ENCODE measurements around the gene ABCA13.

ABCA13 gene

DNA sequence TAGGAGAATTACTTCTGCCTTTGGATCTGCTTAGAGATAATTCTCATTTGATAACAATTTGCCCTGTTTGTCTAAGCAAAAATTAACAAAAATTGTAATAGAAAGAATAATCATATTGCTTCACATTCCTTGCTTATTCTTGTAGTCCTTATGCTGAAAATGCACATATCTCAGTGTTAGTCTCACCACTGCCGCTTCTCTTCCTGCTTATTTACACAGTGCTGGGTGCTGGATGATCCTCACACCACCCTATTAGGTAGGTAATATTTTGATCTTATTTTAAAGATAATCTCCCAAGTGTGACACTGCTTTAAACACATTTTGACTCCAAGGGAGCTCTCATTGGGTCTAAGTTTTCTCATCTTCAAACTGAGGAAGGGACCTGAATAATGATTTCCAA, 46.0 kb downstream of the ABCA13 start:
- in situ Hi-C loops (cut with HindIII; ENCODE audit: low pct_ligation_motif_present, low pct_unique_long_range_greater_than_20kb, low sequenced_read_pairs), result no loop called here

DNA sequence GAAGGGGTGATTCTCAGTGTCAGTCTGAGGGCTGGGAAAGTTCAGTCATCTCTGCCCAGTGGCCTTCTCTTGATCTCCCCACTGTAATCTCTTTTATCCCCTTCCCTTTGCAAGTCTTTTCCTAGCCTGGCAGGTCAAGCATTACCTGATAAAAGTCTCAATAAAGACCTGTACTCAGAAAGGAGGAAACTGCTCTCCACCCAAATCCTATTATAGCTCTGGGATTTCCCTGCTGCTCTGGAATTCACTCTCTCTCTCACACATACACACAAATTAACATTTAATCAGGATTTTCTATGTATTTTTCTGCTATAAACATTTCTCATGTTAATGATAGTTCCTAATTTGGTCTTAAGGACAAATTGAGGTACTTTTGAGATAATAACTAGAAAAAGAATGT, 46.5 kb downstream of the ABCA13 start:
- no peak for DNase-seq
- in situ Hi-C loops (cut with HindIII; ENCODE audit: low pct_ligation_motif_present, low pct_unique_long_range_greater_than_20kb, low sequenced_read_pairs), result no loop called here

More for the DNA sequence above, 46.0 kb downstream of the ABCA13 start:
- DNase-seq, result no peak

DNA sequence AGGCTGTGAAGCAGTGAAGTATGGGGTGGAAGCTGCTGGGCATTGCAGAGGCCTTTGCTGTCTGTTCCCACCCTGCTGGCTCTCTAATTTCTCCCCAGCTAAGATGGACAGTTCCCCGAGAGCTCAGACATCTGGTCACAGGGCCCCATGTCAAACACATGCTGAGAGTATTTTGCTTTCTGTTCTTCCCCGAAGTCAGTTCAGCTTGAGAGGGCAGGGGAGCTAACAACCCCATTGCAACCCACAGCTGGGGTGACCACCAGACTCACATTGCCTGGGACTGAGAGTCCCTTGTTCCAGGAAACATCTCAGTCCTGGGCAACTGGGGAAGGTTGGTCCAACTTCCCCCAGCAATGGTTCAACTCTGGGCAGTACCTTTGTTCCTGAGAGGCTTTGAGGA, 52.8 kb downstream of the ABCA13 start:
- in situ Hi-C loops (cut with HindIII; ENCODE audit: low pct_ligation_motif_present, low pct_unique_long_range_greater_than_20kb, low sequenced_read_pairs), result no loop called here

DNA sequence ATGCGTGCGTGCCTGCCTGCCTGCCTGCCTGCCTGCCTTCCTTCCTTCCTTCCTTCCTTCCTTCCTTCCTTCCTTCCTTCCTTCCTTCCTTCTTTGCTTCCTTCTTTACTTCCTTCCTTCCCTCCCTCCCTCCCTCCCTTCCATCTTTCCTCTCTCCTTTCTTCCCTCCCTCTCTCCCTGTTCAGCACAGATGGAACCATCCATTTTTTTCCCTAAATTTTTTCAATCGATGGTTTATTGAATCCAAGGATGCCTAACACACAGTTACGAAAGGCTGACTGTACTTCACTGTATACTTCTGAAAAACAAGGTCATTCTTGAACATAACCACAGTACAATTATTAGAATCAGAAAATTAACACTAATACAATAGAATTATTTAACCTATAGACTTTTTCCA, 53.8 kb downstream of the ABCA13 start:
- DNase-seq, result no peak
- in situ Hi-C loops (cut with HindIII; ENCODE audit: low pct_ligation_motif_present, low pct_unique_long_range_greater_than_20kb, low sequenced_read_pairs), result no loop called here

More for the DNA sequence above, 52.8 kb downstream of the ABCA13 start:
- DNase-seq, result no peak

DNA sequence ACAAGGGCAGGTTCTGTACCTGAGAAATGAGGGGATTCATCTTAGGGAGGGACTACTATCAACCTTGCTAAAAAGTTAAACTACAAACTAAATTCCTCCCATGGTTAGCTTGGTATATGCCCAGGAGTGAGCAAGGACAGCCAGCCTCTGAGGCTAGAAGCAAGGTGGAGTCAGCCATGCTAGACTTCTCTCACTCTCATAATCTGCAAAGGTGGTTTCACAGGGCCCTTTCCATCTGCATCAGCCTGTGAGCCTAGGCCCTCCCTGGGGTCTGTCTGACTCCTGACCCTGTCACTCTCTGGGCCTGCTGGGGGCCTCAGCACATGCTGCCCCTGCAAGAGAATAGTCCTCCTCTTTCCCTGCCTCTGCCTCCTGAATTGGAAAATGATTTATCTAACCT, 66.1 kb downstream of the ABCA13 start:
- in situ Hi-C loops (cut with HindIII; ENCODE audit: low pct_ligation_motif_present, low pct_unique_long_range_greater_than_20kb, low sequenced_read_pairs), result no loop called here
- no peak for DNase-seq

DNA sequence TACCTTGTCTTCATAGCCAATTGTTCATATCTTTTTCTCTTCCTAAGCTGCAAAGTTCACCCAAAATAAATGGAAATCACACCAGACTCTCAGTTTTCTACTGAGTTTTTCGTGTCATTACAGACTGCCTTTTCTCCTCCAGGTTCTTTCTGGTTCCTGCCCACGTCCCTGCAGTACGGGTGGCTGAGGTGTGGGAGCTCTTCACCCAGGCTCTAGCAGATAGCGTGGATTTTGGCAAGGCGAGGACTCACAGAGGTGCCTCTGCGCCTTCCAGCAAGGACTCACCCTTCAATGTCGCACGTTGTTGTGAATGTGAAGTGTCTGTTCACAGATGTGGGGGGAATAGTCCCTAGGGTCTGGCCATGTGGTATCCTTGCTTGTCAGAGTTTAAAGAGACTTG, 71.6 kb downstream of the ABCA13 start:
- DNase-seq, result no peak
- in situ Hi-C loops (cut with HindIII; ENCODE audit: low pct_ligation_motif_present, low pct_unique_long_range_greater_than_20kb, low sequenced_read_pairs), result no loop called here

DNA sequence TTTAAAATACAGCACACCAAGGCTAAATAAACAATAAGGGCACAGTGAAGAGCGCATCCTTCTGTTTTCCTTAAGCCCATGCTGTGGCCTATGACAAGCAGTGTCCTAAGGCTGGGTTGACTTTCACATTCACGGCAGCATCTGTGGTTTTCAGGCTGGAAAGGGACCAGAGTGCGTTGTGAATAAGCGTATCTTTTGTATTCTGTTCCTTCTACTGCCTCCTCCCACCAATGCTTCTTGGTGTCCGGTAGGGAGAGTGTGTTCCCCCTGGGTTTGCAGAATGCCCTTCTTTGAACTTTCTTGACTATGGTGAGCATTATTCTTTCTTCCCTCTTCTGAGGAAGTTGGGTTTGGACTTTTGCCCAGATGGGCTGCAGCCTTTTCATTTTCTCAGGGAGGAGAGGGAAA, 73.6 kb downstream of the ABCA13 start:
- in situ Hi-C loops (cut with HindIII; ENCODE audit: low pct_ligation_motif_present, low pct_unique_long_range_greater_than_20kb, low sequenced_read_pairs), result no loop called here
- no peak for DNase-seq

DNA sequence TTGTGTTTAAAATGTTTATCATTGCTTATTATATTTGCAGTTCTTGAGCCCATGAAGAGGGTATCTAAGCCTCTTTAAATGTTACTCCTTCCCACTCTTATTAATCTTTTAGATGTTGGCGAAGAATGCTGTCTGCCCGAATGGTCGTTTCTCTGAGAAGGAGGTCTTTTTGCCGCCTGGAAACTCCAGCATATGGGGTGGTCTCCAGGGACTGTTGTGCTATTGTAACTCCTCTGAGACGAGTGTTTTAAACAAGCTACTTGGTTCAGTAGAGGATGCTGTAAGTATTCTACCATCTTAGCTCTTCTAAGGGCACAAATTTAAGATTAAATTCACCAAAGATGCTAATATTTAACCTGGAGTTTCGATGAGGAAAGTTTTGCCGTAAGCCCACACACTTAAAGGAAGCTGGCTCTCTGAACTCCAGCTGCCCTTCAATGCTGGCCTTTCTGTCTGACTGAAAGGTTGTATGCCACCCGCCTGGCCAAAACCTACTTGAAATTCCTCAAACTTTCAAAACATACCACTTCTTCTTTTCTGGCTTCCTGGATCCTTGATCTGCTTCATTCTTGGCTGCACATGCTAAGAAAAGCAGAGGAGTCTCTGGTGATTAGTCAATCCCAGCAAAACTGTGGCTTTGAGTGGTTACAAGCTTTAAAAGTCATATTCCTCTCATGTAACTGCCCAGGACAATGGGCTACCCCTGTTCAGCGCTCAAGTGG, 74.7 kb downstream of the ABCA13 start:
- in situ Hi-C loops (cut with HindIII; ENCODE audit: low pct_ligation_motif_present, low pct_unique_long_range_greater_than_20kb, low sequenced_read_pairs), result no loop called here
- no peak for DNase-seq

DNA sequence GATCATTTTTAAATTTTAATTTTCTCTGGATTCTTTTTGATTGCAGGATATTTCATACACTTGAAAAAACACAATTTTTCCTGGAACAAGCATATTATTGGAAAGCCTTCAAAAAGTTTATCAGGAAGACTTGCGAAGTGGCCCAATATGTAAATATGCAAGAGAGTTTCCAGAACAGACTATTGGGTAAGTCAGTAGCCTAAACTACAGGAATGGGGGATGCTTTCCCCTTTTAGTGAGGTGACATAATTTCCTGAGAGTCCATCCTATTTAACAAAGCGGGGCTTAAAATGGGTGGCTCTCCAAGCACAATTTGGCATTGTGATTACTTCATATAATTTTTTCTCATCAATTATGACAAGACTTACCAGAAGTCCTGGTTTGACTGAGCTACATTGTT, 77.9 kb downstream of the ABCA13 start:
- in situ Hi-C loops (cut with HindIII; ENCODE audit: low pct_ligation_motif_present, low pct_unique_long_range_greater_than_20kb, low sequenced_read_pairs), result no loop called here
- no peak for DNase-seq

DNA sequence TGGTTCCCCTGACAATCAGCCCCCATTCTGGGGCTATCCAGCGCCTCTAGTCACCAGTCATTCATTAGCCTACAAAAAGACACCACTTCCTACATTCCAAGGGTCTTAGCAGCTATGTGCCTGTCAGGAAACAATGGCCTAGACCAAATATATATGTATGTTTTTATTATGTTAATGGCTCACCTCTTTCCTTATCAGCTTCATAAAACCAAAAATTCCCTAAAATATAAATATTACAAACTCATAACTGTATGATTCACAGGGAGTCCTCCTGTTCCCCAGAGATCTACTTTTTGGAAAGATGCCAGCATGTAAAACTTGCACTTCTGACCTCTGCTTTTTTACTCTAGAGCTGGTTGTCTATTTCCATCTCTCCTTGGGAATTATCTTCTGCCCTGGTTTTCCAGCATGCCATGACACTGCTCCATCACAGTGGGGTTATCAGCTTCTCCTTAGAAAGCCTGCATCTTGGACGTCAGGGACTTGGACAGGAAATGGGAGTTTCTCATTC, 79.2 kb downstream of the ABCA13 start:
- in situ Hi-C loops (cut with HindIII; ENCODE audit: low pct_ligation_motif_present, low pct_unique_long_range_greater_than_20kb, low sequenced_read_pairs), result no loop called here

DNA sequence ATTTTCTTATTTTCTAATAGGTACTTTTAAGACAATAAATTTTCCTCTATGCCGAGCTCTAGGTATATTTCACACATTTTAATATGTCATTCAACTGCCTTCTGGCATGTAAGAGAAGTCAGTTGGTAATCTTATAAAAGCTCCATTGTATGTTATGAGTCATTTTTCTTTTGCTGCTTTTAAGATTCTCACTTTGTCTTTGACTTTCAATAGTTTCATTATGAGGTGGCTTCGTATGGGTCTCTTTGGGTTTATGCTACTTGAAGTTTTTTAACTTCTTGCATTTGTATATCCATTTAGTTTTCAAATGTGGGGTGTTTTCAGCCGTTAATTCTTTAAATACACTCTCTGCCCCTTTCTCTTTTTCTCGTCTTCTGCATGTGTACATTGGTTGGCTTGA, 80.5 kb downstream of the ABCA13 start:
- in situ Hi-C loops (cut with HindIII; ENCODE audit: low pct_ligation_motif_present, low pct_unique_long_range_greater_than_20kb, low sequenced_read_pairs), result no loop called here
- DNase-seq, result no peak

More for the DNA sequence above, 79.2 kb downstream of the ABCA13 start:
- no peak for DNase-seq

DNA sequence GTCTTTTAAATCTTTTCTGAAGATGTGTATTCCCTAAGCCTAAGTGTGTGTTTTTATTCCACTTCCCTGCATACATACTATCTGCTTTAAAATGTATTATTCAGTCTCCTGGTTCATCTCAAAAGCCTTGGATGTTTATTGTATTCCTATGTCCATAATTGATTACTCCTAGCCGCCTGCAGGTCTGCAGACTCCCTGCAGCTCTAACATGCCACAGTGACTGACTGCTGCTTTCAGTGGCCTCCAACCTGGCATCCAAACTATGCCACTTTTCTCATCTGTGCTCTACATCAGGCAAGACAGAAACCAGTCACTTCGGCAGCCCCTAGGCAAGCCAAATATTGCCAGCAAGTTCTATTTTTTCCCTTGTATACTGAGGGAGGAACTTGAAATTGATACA, 81.7 kb downstream of the ABCA13 start:
- no peak for DNase-seq
- in situ Hi-C loops (cut with HindIII; ENCODE audit: low pct_ligation_motif_present, low pct_unique_long_range_greater_than_20kb, low sequenced_read_pairs), result no loop called here

DNA sequence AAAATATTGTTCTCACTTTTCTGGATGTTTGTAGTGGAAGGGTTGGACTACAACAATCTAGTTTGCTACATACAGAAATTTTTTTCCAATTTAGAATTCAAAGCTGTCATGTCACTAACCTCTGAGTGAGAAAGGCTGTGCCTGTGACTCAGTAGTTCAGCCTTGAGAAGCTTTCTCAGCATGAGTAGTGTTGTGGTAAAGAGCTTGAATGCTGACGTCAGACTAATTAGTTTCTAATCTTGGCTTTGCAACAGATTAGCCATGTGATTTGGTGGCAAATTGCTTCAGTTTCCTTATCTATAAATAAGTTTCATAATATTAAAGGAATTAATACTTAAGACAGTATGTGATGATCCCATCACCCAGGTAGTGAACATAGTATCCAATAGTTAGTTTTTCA, 83.8 kb downstream of the ABCA13 start:
- no peak for DNase-seq
- in situ Hi-C loops (cut with HindIII; ENCODE audit: low pct_ligation_motif_present, low pct_unique_long_range_greater_than_20kb, low sequenced_read_pairs), result no loop called here

DNA sequence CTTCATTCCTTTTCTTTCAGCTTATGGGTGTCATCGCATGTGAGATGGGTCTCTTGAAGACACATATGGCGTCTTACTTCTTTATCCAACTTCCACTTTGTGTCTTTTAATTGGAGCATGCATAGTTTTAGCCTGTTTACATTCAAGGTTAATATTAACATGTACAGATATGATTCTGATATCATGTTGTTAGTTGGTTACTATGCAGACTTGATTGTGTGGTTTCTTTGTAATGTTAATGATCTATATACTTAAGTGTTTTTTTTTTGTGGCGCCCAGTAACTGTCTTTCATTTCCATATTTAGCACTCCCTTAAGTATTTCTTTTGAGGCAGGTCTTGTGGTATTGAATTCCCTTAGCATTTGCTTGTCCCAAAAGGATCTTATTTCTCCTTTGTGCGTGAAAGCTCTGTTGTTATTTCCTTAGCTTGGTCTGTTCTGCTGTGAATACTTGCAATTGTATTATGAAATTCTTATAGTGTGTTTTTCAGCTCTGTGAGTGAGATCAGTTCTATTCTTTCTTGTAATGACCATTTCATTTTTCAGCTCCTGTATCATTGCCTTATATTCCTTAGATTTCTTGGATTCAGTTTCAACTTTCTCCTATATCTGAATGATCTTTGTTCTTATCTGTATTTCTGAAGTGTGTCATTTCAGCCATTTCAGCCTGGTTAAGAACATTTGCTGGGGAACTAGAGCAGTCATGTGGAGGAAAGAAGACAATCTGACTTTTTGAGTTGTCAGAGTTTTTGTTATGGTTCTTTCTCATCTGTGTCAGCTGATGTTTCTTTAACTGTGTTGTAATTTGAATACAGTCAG, 88.4 kb downstream of the ABCA13 start:
- in situ Hi-C loops (cut with HindIII; ENCODE audit: low pct_ligation_motif_present, low pct_unique_long_range_greater_than_20kb, low sequenced_read_pairs), result no loop called here
- DNase-seq, result no peak

DNA sequence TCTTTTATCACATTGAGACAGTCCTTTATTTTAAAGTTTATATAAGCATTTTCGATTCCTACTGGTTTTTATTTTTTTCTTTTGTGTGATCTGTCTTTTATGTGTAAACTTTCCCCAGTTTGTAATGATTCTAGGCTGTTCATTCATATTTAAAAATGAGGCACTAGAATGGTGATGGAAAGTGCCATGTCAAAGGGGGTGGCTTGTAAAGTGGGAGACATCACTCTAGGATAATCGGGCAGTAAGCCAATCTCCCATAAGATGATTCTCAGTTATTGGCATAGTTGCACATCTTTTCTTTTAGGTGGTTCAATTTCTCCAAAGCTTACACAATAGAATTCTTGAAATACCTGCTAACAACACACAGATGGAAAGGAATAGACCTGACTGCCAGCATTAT, 90.4 kb downstream of the ABCA13 start:
- no peak for DNase-seq
- in situ Hi-C loops (cut with HindIII; ENCODE audit: low pct_ligation_motif_present, low pct_unique_long_range_greater_than_20kb, low sequenced_read_pairs), result no loop called here

DNA sequence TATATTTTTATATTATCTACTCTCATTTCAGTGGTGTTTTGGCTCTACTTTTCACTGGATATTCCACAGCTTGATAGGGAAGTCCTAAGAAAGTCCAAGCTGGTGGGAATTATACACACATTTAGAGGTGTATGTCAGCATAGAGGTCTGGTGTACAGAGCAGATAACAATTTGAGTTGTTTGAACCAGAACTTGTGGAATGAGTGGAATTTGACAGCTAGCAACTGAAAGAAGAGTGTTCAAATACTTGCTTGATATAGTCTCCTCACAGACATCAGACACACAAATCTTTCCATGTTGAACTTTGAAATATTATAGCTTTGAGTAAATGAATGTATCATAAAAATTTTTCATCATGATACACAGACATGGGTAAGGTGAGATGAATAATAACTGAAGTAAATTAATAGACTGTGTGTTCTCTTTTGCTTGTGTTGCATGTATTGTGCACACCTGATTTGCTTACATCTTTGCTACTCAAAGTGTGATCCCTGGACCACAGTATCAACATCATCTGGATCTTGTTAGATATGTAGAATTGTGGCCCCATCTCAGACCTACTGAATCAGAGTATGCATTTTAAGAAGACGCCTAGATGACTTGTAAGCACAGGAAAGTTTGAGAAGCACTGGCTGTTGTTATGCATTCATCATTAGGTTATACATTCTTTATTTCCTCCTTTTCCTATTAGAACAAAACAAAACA, 91.5 kb downstream of the ABCA13 start:
- DNase-seq, result no peak
- in situ Hi-C loops (cut with HindIII; ENCODE audit: low pct_ligation_motif_present, low pct_unique_long_range_greater_than_20kb, low sequenced_read_pairs), result no loop called here

DNA sequence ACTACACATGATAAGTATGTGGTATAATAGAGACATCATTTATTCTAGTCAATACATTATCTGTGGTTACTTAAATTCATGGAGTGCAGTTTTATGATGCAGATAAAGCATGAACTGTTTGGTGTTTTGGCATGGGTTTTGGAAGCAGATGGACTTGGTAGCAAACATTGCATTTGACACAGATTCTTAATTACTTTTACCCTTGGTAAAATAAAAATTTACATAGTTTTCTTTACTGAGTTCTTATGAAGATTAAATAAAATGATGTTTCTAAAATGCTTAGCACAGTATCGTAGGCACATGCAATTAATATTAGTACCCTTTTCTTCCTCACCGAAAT, 92.0 kb downstream of the ABCA13 start:
- DNase-seq, result no peak
- in situ Hi-C loops (cut with HindIII; ENCODE audit: low pct_ligation_motif_present, low pct_unique_long_range_greater_than_20kb, low sequenced_read_pairs), result no loop called here

DNA sequence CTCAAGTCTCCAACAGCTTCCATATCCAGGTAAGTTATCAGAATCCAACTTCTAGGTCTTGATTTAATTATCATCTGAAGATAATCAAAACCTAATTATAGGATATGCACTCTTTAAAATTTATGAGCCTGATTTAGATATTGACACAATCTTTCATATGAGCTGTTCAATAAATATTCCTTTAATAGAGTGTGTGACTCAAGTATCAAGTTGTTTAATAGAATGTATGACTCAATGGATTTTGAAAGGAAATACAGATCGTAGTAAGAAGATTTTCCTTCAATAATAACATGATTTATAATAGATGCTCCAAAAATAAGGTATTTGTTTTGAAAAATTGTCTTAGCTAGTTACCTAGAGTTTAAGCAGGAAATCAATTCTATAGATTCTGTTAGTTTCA, 97.8 kb downstream of the ABCA13 start:
- in situ Hi-C loops (cut with HindIII; ENCODE audit: low pct_ligation_motif_present, low pct_unique_long_range_greater_than_20kb, low sequenced_read_pairs), result no loop called here
- no peak for DNase-seq

DNA sequence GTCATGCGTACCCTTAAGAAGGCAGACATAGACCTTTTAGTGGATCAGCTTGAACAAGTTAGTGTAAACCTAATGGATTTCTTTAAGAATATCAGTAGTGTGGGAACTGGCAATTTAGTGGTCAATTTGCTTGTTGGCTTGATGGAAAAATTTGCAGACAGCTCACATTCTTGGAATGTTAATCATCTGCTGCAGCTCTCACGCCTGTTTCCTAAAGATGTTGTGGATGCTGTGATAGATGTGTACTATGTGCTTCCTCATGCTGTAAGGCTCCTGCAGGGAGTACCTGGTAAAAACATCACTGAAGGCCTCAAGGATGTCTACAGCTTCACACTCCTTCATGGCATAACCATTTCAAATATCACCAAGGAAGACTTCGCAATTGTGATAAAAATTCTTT, 103.4 kb downstream of the ABCA13 start:
- in situ Hi-C loops (cut with HindIII; ENCODE audit: low pct_ligation_motif_present, low pct_unique_long_range_greater_than_20kb, low sequenced_read_pairs), result no loop called here
- DNase-seq, result no peak
